Kidney tubule cell (primary cell): ENCODE measurements around the gene CD36.

Experiments used
- DNase-seq: peaks from one replicate; pipeline ENCODE4 v3.0.0-alpha.2; 2018; ENCODE audit warnings: low spot score

CD36 gene

DNA sequence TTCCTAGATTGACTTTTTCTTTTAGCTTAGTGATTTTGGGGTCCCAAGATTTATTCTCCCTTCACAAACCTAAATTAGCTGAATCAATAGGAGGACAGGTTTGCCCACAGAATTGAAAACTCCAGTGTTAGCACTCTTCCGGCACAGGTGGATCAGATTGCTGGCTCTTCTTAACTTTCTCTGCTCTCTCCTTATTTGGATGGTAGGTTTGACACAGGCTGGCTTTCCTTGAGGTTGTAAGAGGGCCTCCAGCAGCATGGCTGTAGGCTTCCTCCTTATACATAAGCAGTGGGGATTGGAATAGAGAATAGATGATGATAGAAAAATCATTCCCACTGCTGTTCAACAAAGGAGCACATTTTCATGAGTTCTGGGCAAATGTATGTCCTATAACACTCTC, 9.4 kb upstream of the CD36 start:
- DNase-seq, result no peak

- no peak for DNase-seq
Measured at GRCh38 chr7:80630608-80631405, 7.6 kb upstream of the CD36 start.

DNA sequence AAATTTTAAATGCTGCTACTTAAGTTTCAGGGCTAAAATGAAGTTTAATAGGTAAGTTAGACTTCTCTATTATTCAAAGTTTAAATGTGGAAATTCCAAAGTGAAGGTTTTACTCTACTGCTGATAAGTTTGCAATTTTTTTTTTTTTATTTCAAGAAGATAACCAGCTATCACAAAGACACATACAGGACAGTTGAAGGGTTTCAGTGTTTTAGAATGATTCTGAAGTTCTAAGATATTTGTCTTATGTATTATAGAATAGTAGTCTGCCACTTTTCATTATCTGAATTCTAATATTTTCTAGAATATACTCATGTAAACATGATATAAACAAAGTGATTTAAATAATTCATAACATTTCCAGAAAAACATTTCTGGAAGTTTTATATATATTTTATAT, 7.0 kb upstream of the CD36 start:
- DNase-seq, result no peak

GRCh38 chr7:80632139-80632538, 6.3 kb upstream of the CD36 start:
- DNase-seq, result no peak

DNA sequence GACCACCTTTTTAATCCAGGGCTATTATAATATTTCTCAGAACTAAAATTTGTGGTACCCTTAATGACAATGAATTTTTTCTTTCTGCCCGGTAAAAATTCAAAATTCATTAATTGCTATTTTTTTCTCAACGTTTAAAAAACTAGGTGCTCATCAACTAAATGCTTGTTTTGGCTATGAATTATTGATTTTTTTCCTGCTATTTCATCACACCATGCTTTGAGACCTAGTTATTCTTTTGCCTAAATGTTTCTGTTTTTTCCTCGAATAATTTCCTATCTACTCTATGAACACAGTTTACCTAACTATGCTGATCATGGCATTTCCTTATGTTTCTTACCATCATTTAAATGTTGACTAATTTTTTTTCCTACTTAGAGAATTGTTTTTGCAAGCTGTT, 5.6 kb upstream of the CD36 start:
- no peak for DNase-seq

DNA sequence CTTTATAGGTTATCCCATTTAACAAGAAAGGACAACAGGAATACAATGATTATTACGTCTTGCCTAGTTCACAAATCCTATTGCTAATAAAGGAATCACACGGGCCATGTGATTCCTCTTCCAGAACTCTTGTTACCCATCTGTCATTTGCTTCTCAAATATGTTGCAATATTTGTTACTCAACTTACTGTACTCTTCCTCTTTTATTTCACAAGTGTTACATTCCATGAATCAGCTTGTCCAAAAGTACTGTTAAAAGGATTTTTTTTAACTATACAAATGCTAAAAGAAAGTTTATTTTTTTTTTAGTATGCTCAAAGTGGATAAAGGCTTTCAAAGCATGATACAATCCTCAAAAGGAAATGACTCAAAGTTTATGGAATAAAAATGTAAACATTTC, 3.9 kb upstream of the CD36 start:
- no peak for DNase-seq

GRCh38 chr7:80635533-80635932, 2.9 kb upstream of the CD36 start:
- DNase-seq, result no peak

GRCh38 chr7:80635998-80636397, 2.4 kb upstream of the CD36 start:
- no peak for DNase-seq

DNA sequence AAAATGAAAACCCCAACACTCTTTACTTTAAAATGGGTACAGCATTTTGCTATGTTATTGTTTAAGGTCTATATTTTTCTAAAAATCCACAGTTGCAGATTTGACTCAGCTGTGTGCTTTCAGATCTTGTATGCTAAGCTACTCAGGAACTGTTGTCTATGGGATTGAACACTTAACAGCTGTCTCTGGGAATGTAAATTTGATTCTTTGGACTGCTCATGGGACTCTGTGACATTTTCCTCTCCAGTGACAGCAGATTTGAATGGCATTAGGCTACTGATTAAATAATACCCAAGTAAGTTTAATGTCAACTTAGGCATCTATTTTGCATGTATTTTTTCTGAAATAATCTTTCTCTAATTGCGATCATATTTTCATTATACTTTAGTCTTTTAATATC, 1.7 kb upstream of the CD36 start:
- DNase-seq, result no peak

- no peak for DNase-seq
Measured at GRCh38 chr7:80637454-80637853, 988 bp upstream of the CD36 start.

DNA sequence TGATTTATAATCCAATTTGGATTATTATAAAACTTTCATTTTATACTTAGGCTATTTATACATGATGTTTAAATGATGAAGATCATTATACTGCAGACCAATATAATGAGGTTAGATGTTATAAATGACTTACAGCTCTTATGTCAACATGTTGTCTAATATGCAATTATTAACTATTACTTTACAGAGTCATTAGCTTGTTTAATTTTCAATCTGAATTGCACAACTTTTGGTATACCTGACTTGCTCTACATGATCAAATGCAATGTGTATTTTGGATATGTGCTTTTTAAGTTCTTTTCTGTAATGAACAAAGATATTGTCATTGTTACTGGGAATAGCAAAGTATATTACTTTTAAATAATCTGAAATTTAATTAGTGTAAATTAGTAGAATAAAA, 569 bp downstream of the CD36 start:
- DNase-seq, result no peak

DNA sequence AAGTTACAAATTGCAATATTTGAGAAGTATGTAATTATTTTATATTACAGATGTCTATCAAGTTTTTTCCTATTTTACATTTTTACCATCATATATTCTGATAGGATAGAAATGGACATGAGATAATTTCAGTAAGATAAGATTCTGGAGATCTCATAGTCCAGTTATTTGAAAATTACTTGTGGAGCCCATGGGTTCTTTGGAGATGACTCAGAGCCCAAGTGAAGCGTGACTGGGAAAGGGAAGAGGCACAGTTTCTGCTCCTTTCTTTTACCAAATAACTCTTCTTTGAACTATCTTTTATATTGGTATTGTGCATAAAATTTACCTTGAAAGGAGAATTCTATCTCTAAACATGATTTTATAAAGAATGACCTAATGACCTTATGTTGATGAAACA, 2.4 kb downstream of the CD36 start:
- peak; percentile 77 for DNase-seq

- no peak for DNase-seq
Measured at GRCh38 chr7:80641548-80641947, 3.1 kb downstream of the CD36 start.

DNA sequence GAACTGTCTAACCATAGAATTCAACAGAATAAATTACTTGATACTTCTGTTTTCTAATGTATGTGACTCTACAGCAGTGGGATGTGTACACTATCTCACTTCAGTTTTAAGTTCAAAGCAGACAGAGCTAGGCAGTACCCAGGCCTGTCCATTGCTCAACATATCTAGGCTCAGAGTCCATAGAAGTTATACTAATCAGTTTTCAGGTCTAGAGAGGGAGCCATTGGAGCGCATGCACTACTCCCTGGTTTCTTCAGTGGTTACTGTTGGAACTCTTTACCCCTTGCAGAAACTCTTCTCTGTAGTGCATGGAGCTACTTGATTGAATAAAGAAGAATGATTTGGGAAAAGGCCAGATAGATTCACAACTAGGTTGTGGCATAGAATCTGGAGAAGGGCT, 4.4 kb downstream of the CD36 start:
- no peak for DNase-seq

GRCh38 chr7:80643336-80643915, 5.0 kb downstream of the CD36 start:
- peak; percentile 49 for DNase-seq

DNA sequence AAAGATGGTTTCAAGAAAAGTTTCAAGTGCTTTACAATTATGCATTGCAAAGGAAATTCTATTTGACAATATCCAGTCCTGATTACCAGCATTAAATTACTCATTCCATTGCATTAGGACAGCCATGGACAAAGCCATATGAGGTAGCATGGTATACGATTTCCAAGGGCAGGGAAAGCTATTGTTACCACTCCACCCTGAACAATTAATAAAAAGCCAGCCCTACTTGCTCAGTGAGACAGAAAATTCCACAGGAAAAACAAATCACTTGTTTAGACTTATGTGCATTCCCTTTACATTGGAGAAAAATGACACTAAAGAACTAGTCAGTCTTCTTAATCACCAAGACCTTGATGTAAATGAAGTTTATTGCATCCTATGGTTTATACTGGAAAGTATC, 5.6 kb downstream of the CD36 start:
- DNase-seq, result no peak

- no peak for DNase-seq
Measured at GRCh38 chr7:80646083-80646865, 7.8 kb downstream of the CD36 start.

GRCh38 chr7:80647436-80647835, 9.0 kb downstream of the CD36 start:
- no peak for DNase-seq

DNA sequence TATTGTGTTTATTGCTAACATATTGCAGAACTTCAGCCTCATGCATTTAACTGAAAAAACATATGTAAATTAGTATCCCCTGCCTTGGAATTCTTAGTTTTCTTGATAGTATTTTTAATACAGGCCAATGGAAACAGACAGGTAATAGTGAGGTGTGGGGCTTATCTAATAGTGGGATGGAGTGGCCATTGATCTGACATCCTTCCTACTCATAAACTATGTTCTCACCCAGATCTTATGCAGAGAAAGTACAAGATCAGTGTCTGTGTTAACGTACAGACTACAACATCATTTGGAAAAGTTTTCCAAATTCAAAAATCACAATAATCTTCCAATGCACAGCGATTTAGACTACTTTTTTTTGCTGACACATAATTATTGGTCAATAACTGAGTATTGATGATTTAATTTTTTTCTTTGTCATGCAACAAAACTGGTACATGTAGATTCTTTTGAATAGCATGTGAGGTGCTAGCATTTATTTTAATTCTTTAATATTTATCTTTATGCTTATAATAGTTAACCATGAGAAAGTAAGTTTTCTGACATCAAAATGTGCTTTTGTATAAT, 9.7 kb downstream of the CD36 start:
- DNase-seq, result no peak

DNA sequence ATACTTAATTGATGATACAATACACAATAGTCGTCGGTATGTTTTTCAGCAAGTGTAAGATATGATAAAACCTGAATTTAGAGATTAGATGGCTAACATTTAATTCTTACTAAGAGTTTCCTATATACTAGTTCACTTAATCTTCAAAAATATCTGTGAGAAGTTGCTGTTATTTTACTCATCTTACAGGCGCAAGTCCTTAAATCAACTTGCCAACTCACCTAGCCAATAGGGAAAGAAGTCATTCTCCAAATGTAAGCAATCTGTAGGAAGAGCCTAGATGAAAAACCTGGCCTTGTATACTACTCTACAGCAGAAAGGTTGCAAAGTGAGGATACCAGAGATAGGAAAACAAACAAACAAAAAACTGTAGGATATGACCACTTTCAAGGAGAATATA, 10.6 kb downstream of the CD36 start:
- DNase-seq, result no peak

GRCh38 chr7:80650030-80650429, 11.6 kb downstream of the CD36 start:
- DNase-seq, result no peak

- DNase-seq, result no peak
Measured at GRCh38 chr7:80651471-80651870, 13.0 kb downstream of the CD36 start.

GRCh38 chr7:80653244-80653643, 14.8 kb downstream of the CD36 start:
- no peak for DNase-seq
